PFSK-1 (cell line): ENCODE data around the gene HINT2. TPM values are rescaled to one million over a fixed set of nuclear protein-coding genes. Genes with fewer than 3 reads are reported as not detected.

Experiments used
- FOXP2 ChIP-seq: optimal IDR thresholded peaks from 2 replicates; pipeline ENCODE3; 2011; ENCODE audit warnings: borderline replicate concordance, control low read depth, inconsistent platforms; ENCODE audit not compliant: insufficient read depth; ENCODE audit errors: extremely low read length, extremely low read depth
- POLR2AphosphoS5 ChIP-seq: IDR thresholded peaks from 2 replicates; pipeline ENCODE4 v1.6.1; 2012; ENCODE audit warnings: low read depth, mild to moderate bottlenecking, control low read depth, low read length, moderate library complexity
- SIN3A ChIP-seq: IDR thresholded peaks from 2 replicates; pipeline ENCODE4 v1.6.1; 2012; ENCODE audit warnings: mild to moderate bottlenecking, low read length, moderate library complexity, borderline replicate concordance; ENCODE audit not compliant: insufficient read depth
- TAF1 ChIP-seq: IDR thresholded peaks from 2 replicates; pipeline ENCODE4 v1.6.1; 2012; ENCODE audit warnings: low read length, control low read depth, borderline replicate concordance; ENCODE audit not compliant: insufficient read depth
- polyA plus RNA-seq: library from polyadenylated mRNA; unstranded; fragments of >200 nt; gene quantifications from one replicate; pipeline ENCODE4 v1.2.1, GENCODE V29; 2012; ENCODE audit warnings: low read depth, missing spikeins; ENCODE audit not compliant: insufficient read length
- TF ChIP-seq, protein P1 (sequence below), 2 experiments: IDR thresholded peaks; 2 replicates each; pipeline versions ENCODE4 v1.6.1 to v1.8.0; 2011 to 2012; ENCODE audit warnings: low read depth in 2 of 2, low read length in 2 of 2, control low read depth in 1 of 2, inconsistent platforms in 1 of 2, mild to moderate bottlenecking in 1 of 2, moderate library complexity in 1 of 2; ENCODE audit not compliant: insufficient read depth in 1 of 2

HINT2 gene
- polyA plus RNA-seq = 79.0 TPM

GRCh38 chr9:35814841-35815543 lies at the start of gene HINT2:
HINT2 (minus strand) TSS chr9:35815042; CDS start chr9:35814979, 63 bp downstream.
- peak; percentile 79 for TF ChIP-seq POLR2AphosphoS5
- TF ChIP-seq TAF1 = 0 out of 2 replicates have a peak, but pooled peaks have one; percentile 44
- no peak for TF ChIP-seq FOXP2

DNA sequence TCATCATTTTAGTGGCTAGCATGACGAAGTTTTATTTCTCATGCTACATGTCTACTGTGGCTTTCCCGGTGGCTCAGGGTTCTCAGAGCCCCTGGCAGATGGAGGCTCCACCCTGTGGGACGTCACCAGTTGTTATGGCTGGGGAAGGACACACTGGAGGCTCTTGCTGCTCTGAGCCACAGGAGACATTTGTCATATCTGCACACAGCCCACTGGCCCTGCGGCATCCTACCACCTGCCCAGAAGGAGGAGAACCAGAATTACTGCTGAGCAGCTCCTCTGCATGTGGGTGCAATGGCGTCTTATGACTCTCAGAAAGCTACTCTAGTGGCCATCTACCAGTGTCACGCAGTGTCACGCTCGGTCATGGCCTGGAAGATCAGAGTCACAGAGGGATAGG lies 48.7 kb upstream of the HINT2 start:
- TF ChIP-seq TAF1 = no peak
- no peak for TF ChIP-seq FOXP2
- TF ChIP-seq POLR2AphosphoS5 = no peak
- TF ChIP-seq, protein P1, sequence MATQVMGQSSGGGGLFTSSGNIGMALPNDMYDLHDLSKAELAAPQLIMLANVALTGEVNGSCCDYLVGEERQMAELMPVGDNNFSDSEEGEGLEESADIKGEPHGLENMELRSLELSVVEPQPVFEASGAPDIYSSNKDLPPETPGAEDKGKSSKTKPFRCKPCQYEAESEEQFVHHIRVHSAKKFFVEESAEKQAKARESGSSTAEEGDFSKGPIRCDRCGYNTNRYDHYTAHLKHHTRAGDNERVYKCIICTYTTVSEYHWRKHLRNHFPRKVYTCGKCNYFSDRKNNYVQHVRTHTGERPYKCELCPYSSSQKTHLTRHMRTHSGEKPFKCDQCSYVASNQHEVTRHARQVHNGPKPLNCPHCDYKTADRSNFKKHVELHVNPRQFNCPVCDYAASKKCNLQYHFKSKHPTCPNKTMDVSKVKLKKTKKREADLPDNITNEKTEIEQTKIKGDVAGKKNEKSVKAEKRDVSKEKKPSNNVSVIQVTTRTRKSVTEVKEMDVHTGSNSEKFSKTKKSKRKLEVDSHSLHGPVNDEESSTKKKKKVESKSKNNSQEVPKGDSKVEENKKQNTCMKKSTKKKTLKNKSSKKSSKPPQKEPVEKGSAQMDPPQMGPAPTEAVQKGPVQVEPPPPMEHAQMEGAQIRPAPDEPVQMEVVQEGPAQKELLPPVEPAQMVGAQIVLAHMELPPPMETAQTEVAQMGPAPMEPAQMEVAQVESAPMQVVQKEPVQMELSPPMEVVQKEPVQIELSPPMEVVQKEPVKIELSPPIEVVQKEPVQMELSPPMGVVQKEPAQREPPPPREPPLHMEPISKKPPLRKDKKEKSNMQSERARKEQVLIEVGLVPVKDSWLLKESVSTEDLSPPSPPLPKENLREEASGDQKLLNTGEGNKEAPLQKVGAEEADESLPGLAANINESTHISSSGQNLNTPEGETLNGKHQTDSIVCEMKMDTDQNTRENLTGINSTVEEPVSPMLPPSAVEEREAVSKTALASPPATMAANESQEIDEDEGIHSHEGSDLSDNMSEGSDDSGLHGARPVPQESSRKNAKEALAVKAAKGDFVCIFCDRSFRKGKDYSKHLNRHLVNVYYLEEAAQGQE (IDR thresholded peaks at IDR 0.05; ENCODE audit: insufficient read depth in 1 of 2, low read depth in 2 of 2, low read length in 2 of 2) = no peak
- no peak for TF ChIP-seq SIN3A

GRCh38 chr9:35862328-35862727 lies 47.5 kb upstream of the HINT2 start:
- TF ChIP-seq TAF1 (no peak), SIN3A (no peak), POLR2AphosphoS5 (no peak), FOXP2 (no peak)
- TF ChIP-seq, protein P1 (IDR thresholded peaks at IDR 0.05; ENCODE audit: insufficient read depth in 1 of 2, low read depth in 2 of 2, low read length in 2 of 2) = no peak

GRCh38 chr9:35861161-35861897 lies 46.5 kb upstream of the HINT2 start:
- no peak for TF ChIP-seq SIN3A
- TF ChIP-seq TAF1 = no peak
- TF ChIP-seq, protein P1 (IDR thresholded peaks at IDR 0.05; ENCODE audit: insufficient read depth in 1 of 2, low read depth in 2 of 2, low read length in 2 of 2) = no peak
- no peak for TF ChIP-seq POLR2AphosphoS5
- TF ChIP-seq FOXP2 = no peak

DNA sequence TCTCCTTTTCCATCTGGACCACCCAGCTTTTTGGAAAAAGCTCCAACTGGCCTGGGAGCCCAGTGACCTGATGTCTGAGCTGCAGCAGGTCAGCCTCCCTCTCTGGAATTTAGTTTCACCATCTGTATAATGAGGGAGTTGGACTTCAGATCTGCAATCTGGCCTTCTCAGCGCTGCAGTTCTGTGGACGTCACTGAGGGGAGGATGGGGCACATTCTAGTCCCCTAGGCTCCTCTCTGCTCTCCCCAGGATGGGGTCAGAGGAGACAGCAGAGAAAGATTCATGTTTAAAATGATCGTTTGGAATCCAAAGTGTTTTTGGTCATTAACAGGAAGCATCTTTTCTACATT lies 45.1 kb upstream of the HINT2 start:
- TF ChIP-seq TAF1 = no peak
- TF ChIP-seq, protein P1 (IDR thresholded peaks at IDR 0.05; ENCODE audit: insufficient read depth in 1 of 2, low read depth in 2 of 2, low read length in 2 of 2) = no peak
- TF ChIP-seq FOXP2 = no peak
- TF ChIP-seq SIN3A = no peak
- TF ChIP-seq POLR2AphosphoS5 = no peak
